ENCODE results near the gene SF3A1. TPM values are rescaled to one million over a fixed set of nuclear protein-coding genes. Genes with fewer than 3 reads are reported as not detected.

The SF3A1 gene
- total RNA-seq, 1 experiment from 2014 or later, result 272 TPM

GRCh38 chr22:30314915-30315314 is 41.8 kb downstream of the SF3A1 start (continued):
- TF ChIP-seq, protein P1, sequence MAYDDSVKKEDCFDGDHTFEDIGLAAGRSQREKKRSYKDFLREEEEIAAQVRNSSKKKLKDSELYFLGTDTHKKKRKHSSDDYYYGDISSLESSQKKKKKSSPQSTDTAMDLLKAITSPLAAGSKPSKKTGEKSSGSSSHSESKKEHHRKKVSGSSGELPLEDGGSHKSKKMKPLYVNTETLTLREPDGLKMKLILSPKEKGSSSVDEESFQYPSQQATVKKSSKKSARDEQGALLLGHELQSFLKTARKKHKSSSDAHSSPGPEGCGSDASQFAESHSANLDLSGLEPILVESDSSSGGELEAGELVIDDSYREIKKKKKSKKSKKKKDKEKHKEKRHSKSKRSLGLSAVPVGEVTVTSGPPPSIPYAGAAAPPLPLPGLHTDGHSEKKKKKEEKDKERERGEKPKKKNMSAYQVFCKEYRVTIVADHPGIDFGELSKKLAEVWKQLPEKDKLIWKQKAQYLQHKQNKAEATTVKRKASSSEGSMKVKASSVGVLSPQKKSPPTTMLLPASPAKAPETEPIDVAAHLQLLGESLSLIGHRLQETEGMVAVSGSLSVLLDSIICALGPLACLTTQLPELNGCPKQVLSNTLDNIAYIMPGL (CRISPR knock-in tag; IDR thresholded peaks at IDR 0.05), result no peak
- no peak for TF ChIP-seq E2F1 (CRISPR knock-in tag; IDR thresholded peaks at IDR 0.05)

- Mint-ChIP-seq H3K4me3 (no peak overlapping the region), H3K36me3 (no peaks in the 10 kb centered on the region), H3K4me1 (peaks cover 10% of the 10 kb centered on the region), H3K9me3 (no peaks in the 10 kb centered on the region), H3K27ac (no peak overlapping the region; the same call in 1 of the 2 replicates), H3K27me3 (ENCODE audit: low read depth) (no peaks in the 10 kb centered on the region)
- no peak for TF ChIP-seq ZNF232 (CRISPR knock-in tag; IDR thresholded peaks at IDR 0.05)
- TF ChIP-seq RORB (CRISPR knock-in tag; IDR thresholded peaks at IDR 0.05), result no peak
- TF ChIP-seq GTF2I (CRISPR knock-in tag; conservative IDR thresholded peaks at IDR 0.05), result no peak
- TF ChIP-seq, protein P2, sequence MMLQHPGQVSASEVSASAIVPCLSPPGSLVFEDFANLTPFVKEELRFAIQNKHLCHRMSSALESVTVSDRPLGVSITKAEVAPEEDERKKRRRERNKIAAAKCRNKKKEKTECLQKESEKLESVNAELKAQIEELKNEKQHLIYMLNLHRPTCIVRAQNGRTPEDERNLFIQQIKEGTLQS (CRISPR knock-in tag; conservative IDR thresholded peaks at IDR 0.05), result no peak
- POLR2A ChIA-PET, result interaction anchor here (0.7 kb wide), 1 partner anchor 46 kb away, joined by 3 read pairs; no protein-coding TSS in a partner anchor
- CTCF ChIA-PET, result interaction anchor here (0.6 to 6.7 kb wide), 5 partner anchors 9 to 549 kb away, joined by 3 to 36 read pairs (median 3); partner anchors contain the start of genes CASTOR1 and TBC1D10A
- ATAC-seq (no peak), DNase-seq (ENCODE audit: low spot score) (no peak)
Observed at GRCh38 chr22:30313527-30314363, 42.9 kb downstream of the SF3A1 start.

- Mint-ChIP-seq H3K9me3 (no peaks in the 10 kb centered on the region), H3K27me3 (ENCODE audit: low read depth) (no peaks in the 10 kb centered on the region), H3K27ac (peak overlapping the region; percentile 13; the same call in 1 of the 2 replicates), H3K36me3 (no peaks in the 10 kb centered on the region), H3K4me1 (peaks cover 10% of the 10 kb centered on the region), H3K4me3 (no peak overlapping the region)
- ChIA-PET POLR2A (no interaction called here), CTCF (interaction anchor here (1.4 to 6.7 kb wide), 2 partner anchors 9 to 24 kb away, joined by 3 to 36 read pairs; partner anchors contain the start of gene CASTOR1)
- no peak for DNase-seq (ENCODE audit: low spot score)
- ATAC-seq, result no peak
- TF ChIP-seq, protein P3, sequence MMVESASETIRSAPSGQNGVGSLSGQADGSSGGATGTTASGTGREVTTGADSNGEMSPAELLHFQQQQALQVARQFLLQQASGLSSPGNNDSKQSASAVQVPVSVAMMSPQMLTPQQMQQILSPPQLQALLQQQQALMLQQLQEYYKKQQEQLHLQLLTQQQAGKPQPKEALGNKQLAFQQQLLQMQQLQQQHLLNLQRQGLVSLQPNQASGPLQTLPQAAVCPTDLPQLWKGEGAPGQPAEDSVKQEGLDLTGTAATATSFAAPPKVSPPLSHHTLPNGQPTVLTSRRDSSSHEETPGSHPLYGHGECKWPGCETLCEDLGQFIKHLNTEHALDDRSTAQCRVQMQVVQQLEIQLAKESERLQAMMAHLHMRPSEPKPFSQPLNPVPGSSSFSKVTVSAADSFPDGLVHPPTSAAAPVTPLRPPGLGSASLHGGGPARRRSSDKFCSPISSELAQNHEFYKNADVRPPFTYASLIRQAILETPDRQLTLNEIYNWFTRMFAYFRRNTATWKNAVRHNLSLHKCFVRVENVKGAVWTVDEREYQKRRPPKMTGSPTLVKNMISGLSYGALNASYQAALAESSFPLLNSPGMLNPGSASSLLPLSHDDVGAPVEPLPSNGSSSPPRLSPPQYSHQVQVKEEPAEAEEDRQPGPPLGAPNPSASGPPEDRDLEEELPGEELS (CRISPR knock-in tag; IDR thresholded peaks at IDR 0.05), result no peak
- TF ChIP-seq, protein P4, sequence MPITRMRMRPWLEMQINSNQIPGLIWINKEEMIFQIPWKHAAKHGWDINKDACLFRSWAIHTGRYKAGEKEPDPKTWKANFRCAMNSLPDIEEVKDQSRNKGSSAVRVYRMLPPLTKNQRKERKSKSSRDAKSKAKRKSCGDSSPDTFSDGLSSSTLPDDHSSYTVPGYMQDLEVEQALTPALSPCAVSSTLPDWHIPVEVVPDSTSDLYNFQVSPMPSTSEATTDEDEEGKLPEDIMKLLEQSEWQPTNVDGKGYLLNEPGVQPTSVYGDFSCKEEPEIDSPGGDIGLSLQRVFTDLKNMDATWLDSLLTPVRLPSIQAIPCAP (CRISPR knock-in tag; IDR thresholded peaks at IDR 0.05), result no peak
- TF ChIP-seq NFE2L1 (CRISPR knock-in tag; IDR thresholded peaks at IDR 0.05) (no peak), CREB1 (CRISPR knock-in tag; IDR thresholded peaks at IDR 0.05) (no peak), ARID4B (CRISPR knock-in tag; IDR thresholded peaks at IDR 0.05; ENCODE audit: borderline replicate concordance) (no peak), ERG (CRISPR knock-in tag; IDR thresholded peaks at IDR 0.05) (no peak), SMAD4 (CRISPR knock-in tag; IDR thresholded peaks at IDR 0.05) (no peak), NR3C1 (CRISPR knock-in tag; conservative IDR thresholded peaks at IDR 0.05; ENCODE audit: low read depth) (no peak), NFATC4 (CRISPR knock-in tag; IDR thresholded peaks at IDR 0.05) (no peak), HMGA2 (CRISPR knock-in tag; IDR thresholded peaks at IDR 0.05) (no peak), ZNF263 (CRISPR knock-in tag; IDR thresholded peaks at IDR 0.05; ENCODE audit: low read depth) (no peak), KAT7 (CRISPR knock-in tag; IDR thresholded peaks at IDR 0.05; ENCODE audit: borderline replicate concordance) (no peak)
- TF ChIP-seq, protein P5, sequence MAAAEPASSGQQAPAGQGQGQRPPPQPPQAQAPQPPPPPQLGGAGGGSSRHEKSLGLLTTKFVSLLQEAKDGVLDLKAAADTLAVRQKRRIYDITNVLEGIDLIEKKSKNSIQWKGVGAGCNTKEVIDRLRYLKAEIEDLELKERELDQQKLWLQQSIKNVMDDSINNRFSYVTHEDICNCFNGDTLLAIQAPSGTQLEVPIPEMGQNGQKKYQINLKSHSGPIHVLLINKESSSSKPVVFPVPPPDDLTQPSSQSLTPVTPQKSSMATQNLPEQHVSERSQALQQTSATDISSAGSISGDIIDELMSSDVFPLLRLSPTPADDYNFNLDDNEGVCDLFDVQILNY (CRISPR knock-in tag; IDR thresholded peaks at IDR 0.05), result no peak
Observed at GRCh38 chr22:30312053-30312452, 44.6 kb downstream of the SF3A1 start.
